IPS-18a (cell line): Measurements from ENCODE around the gene FASLG.

Source experiments
- H3K27ac ChIP-seq: one replicate; pipeline ENCODE4 v1.5.1; 2013; ENCODE audit warnings: low read length
- H3K27me3 ChIP-seq: one replicate; pipeline ENCODE4 v1.6.1; 2013; ENCODE audit warnings: mild to moderate bottlenecking, low read length; ENCODE audit not compliant: control insufficient read depth, insufficient read depth
- H3K36me3 ChIP-seq: one replicate; pipeline ENCODE4 v1.6.1; 2013; ENCODE audit warnings: low read depth, low read length; ENCODE audit not compliant: control insufficient read depth
- H3K4me1 ChIP-seq: one replicate; pipeline ENCODE4 v1.6.1; 2013; ENCODE audit warnings: low read depth, low read length; ENCODE audit not compliant: control insufficient read depth
- H3K4me3 ChIP-seq: one replicate; pipeline ENCODE4 v1.5.1; 2013; ENCODE audit warnings: low read length
- H3K9ac ChIP-seq: one replicate; pipeline ENCODE4 v1.6.1; 2013; ENCODE audit warnings: mild to moderate bottlenecking, low read length, moderate library complexity
- H3K9me3 ChIP-seq: one replicate; pipeline ENCODE4 v1.6.1; 2013; ENCODE audit warnings: low read depth, low read length; ENCODE audit not compliant: control insufficient read depth

The FASLG gene

DNA sequence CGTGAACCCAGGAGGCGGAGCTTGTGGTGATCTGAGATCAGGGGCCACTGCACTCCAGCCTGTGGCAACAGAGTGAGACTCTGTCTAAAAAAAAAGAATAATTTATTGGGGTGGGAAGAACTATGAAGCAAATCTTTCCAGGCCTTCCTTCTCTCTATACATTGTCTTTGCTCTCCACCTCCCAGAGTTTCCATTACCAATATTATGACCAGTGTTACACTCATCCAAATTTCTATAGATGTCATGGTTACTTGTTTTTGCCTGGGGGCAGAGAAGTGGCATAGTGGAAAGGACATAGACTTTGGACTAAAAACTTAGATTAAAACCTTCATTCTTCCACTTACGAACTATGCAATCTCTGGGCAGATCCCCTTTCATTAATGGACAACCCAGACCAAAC lies 10.1 kb downstream of the FASLG start:
- Histone ChIP-seq H3K9ac (no peak overlapping the region), H3K36me3 (no peaks in the 10 kb centered on the region), H3K27me3 (no peaks in the 10 kb centered on the region), H3K4me1 (no peaks in the 10 kb centered on the region), H3K4me3 (no peak overlapping the region), H3K27ac (no peak overlapping the region), H3K9me3 (no peaks in the 10 kb centered on the region)

- Histone ChIP-seq H3K4me3 (no peak overlapping the region), H3K27me3 (no peaks in the 10 kb centered on the region), H3K36me3 (no peaks in the 10 kb centered on the region), H3K9ac (no peak overlapping the region), H3K9me3 (no peaks in the 10 kb centered on the region), H3K27ac (no peak overlapping the region), H3K4me1 (no peaks in the 10 kb centered on the region)
Observed at GRCh38 chr1:172670316-172670715, 11.4 kb downstream of the FASLG start.

DNA sequence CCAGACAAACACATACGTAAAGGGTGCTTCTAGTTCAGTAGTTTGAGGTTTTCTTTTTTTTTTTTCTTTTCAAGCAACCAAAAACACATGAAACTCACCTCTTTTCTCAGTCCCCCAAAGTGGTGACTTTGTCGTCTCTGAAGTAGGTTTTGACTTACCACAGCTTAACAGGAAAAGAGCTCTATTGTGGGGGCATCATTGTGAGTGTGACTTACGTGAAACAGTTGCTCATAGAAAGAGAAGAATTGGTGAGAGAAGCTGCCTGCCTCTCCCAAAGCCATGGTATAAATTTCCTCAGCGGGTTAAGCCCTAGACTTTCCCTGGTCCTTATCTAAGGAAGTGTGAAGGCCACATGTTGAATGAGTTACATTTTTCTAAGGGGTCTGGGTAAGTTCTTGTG lies 11.9 kb downstream of the FASLG start:
- Histone ChIP-seq H3K27ac (no peak overlapping the region), H3K4me3 (no peak overlapping the region), H3K4me1 (no peaks in the 10 kb centered on the region), H3K27me3 (no peaks in the 10 kb centered on the region), H3K9me3 (no peaks in the 10 kb centered on the region), H3K36me3 (no peaks in the 10 kb centered on the region), H3K9ac (no peak overlapping the region)

DNA sequence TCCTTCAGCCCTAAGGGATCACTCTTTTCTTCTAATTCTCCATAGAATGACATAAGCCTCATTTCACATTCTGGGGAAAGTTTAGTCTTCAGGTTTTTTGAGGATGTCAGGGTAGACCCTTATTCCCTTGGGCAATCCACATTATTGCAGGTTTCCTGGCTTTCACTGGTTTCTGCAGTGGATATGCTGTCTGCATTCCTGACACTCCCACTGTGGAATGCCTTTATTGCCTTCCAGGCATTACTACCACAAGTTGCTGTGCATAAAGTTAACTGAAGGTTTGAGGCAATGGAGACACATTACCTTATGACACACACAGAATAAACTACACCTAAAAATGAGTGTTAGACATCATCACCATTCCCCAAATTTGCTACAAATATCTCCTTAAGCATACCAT lies 12.7 kb downstream of the FASLG start:
- Histone ChIP-seq H3K27ac (no peak overlapping the region), H3K27me3 (no peaks in the 10 kb centered on the region), H3K9ac (no peak overlapping the region), H3K9me3 (no peaks in the 10 kb centered on the region), H3K36me3 (no peaks in the 10 kb centered on the region), H3K4me1 (no peaks in the 10 kb centered on the region), H3K4me3 (no peak overlapping the region)

GRCh38 chr1:172672720-172673119 lies 13.8 kb downstream of the FASLG start:
- Histone ChIP-seq H3K9me3 (no peaks in the 10 kb centered on the region), H3K27ac (no peak overlapping the region), H3K4me3 (no peak overlapping the region), H3K27me3 (no peaks in the 10 kb centered on the region), H3K9ac (no peak overlapping the region), H3K36me3 (no peaks in the 10 kb centered on the region), H3K4me1 (no peaks in the 10 kb centered on the region)

- Histone ChIP-seq H3K4me3 (no peak overlapping the region), H3K9ac (no peak overlapping the region), H3K27me3 (no peaks in the 10 kb centered on the region), H3K9me3 (no peaks in the 10 kb centered on the region), H3K36me3 (no peaks in the 10 kb centered on the region), H3K4me1 (no peaks in the 10 kb centered on the region), H3K27ac (no peak overlapping the region)
Observed at GRCh38 chr1:172673761-172674160, 14.9 kb downstream of the FASLG start.

GRCh38 chr1:172674831-172675613 lies 16.1 kb downstream of the FASLG start:
- Histone ChIP-seq H3K36me3 (no peaks in the 10 kb centered on the region), H3K4me3 (no peak overlapping the region), H3K27me3 (no peaks in the 10 kb centered on the region), H3K27ac (no peak overlapping the region), H3K4me1 (no peaks in the 10 kb centered on the region), H3K9ac (no peak overlapping the region), H3K9me3 (no peaks in the 10 kb centered on the region)

- Histone ChIP-seq H3K27ac (no peak overlapping the region), H3K4me1 (peaks cover 10% of the 10 kb centered on the region), H3K4me3 (no peak overlapping the region), H3K36me3 (no peaks in the 10 kb centered on the region), H3K9me3 (no peaks in the 10 kb centered on the region), H3K27me3 (no peaks in the 10 kb centered on the region), H3K9ac (no peak overlapping the region)
Observed at GRCh38 chr1:172679000-172679772, 20.3 kb downstream of the FASLG start.

DNA sequence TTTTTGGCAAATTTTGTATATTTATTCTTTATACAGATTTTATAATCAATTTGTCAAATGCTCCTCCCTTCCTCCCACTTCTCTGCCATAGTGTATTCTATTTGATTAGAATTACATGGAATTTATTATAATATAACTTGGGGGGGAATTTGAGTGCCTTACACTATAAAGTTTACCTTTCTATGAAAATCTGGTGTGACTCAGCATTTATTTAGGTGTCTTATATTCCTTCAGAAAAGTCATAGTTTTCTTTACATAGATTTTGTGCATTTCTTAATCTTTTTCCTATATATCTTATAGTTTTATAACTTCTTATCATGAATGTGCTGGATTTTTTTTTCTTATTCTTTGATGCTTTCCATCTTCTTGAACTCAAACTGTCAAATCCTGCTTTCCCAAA lies 21.3 kb downstream of the FASLG start:
- Histone ChIP-seq H3K4me1 (peaks cover 10% of the 10 kb centered on the region), H3K27ac (no peak overlapping the region), H3K36me3 (no peaks in the 10 kb centered on the region), H3K9me3 (no peaks in the 10 kb centered on the region), H3K27me3 (no peaks in the 10 kb centered on the region), H3K9ac (no peak overlapping the region), H3K4me3 (no peak overlapping the region)

DNA sequence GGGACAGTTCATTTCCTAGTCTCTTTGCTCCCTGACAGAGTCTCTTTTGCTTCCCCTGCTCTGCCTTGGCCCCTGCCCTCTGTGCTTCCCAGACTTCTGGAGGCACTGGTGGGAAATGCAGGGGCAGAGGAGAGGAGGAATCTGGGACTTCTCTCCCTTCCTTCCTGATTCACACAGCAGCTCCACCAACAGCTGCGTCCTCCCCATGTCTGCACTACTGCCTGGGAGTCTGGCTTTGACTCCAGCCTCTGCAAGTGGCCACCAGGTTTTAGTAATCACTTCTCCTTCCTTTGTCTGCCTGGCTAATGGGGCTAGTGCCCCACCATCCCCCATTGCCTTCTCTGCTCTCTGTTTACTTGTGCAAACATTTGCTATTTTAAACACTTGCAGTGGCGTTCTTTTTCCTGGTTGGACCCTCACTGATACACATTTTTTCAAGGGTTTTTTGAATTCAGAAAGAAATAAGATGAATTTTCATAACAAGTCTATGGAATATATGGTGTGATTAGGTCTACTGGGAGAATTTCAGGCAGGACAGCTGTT lies 21.9 kb downstream of the FASLG start:
- Histone ChIP-seq H3K9me3 (no peaks in the 10 kb centered on the region), H3K27me3 (no peaks in the 10 kb centered on the region), H3K4me3 (no peak overlapping the region), H3K36me3 (no peaks in the 10 kb centered on the region), H3K27ac (no peak overlapping the region), H3K4me1 (peaks cover 10% of the 10 kb centered on the region), H3K9ac (no peak overlapping the region)

GRCh38 chr1:172682812-172683211 lies 23.9 kb downstream of the FASLG start:
- Histone ChIP-seq H3K9me3 (no peaks in the 10 kb centered on the region), H3K4me3 (no peak overlapping the region), H3K27me3 (no peaks in the 10 kb centered on the region), H3K4me1 (peaks cover 10% of the 10 kb centered on the region), H3K9ac (no peak overlapping the region), H3K27ac (no peak overlapping the region), H3K36me3 (no peaks in the 10 kb centered on the region)
